ENCODE data around the gene ZNF391.

The ZNF391 gene

GRCh38 chr6:27394073-27394472 lies 5.5 kb downstream of the ZNF391 start:
- Histone ChIP-seq H3K27me3 (no peaks in the 10 kb centered on the region), H3K9me3 (no peaks in the 10 kb centered on the region), H3K4me3 (ENCODE audit: low read depth, low read length) (no peak overlapping the region), H3K36me3 (no peaks in the 10 kb centered on the region), H3K4me1 (no peaks in the 10 kb centered on the region)
- TF ChIP-seq CTCF (IDR thresholded peaks at IDR 0.05; ENCODE audit: low read depth, low read length): no peak
- DNase-seq: no peak

DNA sequence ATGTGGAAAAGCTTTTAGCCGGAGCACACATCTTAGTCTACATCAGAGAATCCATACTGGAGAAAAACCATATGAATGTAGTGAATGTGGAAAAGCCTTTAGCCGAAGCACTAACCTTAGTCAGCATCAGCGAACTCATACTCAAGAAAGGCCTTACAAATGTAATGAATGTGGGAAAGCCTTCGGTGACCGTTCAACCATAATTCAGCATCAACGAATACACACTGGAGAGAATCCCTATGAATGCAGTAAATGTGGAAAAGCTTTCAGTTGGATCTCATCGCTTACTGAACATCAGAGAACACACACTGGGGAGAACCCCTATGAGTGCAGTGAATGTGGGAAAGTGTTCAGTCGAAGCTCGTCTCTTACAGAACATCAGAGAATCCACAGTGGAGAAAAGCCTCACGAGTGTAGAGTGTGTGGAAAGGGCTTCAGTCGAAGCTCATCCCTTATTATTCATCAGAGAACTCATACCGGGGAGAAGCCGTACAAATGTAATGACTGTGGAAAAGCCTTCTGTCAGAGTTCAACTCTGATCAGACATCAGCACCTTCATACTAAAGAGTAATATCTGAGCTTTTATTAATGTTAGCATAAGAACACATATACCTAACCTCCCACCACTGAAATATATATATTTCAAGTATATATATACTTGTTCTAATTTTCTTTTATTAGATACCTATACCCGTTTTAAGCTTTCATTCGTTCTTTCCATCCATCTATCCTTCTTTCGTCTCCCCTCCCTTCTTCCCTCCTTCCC lies 12.5 kb downstream of the ZNF391 start:
- no peaks in the 10 kb centered on the region; the same call in 1 of the 2 replicates for H3K9me3 ChIP-seq
- TF ChIP-seq CTCF (IDR thresholded peaks at IDR 0.05; ENCODE audit: low read depth, low read length): no peak
- DNase-seq: no peak
- no peak overlapping the region for H3K4me3 ChIP-seq (ENCODE audit: low read depth, low read length)
- H3K27me3 ChIP-seq: no peaks in the 10 kb centered on the region
- H3K36me3 ChIP-seq: no peaks in the 10 kb centered on the region
- H3K4me1 ChIP-seq: no peaks in the 10 kb centered on the region

- no peaks in the 10 kb centered on the region; the same call in 1 of the 2 replicates for H3K9me3 ChIP-seq
- TF ChIP-seq CTCF (IDR thresholded peaks at IDR 0.05; ENCODE audit: low read depth, low read length): no peak
- DNase-seq: no peak
- no peaks in the 10 kb centered on the region; the same call in 1 of the 2 replicates for H3K4me1 ChIP-seq
- no peaks in the 10 kb centered on the region for H3K27me3 ChIP-seq
- no peak overlapping the region for H3K4me3 ChIP-seq (ENCODE audit: low read depth, low read length)
- no peaks in the 10 kb centered on the region for H3K36me3 ChIP-seq
Observed at GRCh38 chr6:27406085-27406484, 17.5 kb downstream of the ZNF391 start.

DNA sequence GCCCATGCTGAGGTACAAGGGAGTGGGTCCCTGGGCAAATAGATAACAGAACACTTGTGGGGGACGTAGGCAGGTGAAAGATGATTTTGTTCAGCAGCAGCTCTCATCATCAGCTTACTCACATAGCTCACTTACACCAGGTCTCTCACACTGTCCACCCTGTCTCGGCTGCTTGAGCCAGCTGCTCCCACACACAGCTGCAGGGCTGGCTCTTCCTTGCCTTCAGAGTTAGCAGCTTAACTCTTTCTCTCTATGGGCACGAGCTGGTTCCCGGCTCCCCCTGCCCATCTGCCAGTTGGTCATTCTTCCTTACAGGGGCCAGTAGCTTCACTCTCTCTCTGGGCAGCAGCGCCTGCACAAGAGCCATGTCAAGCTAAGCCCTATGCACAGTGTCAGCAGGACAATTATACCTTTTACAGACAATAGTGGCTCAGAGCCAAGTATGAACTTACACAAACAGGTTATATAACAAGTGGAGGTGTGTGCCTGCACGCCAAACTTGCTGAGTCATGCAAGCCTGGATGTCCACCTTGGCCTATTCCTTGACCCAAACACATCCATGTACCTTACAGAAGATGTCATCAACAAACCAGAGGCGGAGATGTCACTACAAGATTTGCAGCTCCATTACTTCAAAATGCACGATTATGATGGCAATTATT lies 18.7 kb downstream of the ZNF391 start:
- Histone ChIP-seq H3K27me3 (no peaks in the 10 kb centered on the region), H3K4me1 (no peaks in the 10 kb centered on the region; the same call in 1 of the 2 replicates), H3K36me3 (no peaks in the 10 kb centered on the region), H3K4me3 (ENCODE audit: low read depth, low read length) (no peak overlapping the region), H3K9me3 (no peaks in the 10 kb centered on the region; the same call in 1 of the 2 replicates)
- no peak for DNase-seq
- TF ChIP-seq CTCF (IDR thresholded peaks at IDR 0.05; ENCODE audit: low read depth, low read length): no peak

GRCh38 chr6:27414300-27414699 lies 25.7 kb downstream of the ZNF391 start:
- H3K27me3 ChIP-seq: no peaks in the 10 kb centered on the region
- H3K9me3 ChIP-seq: no peaks in the 10 kb centered on the region
- no peaks in the 10 kb centered on the region for H3K4me1 ChIP-seq
- H3K4me3 ChIP-seq (ENCODE audit: low read depth, low read length): no peak overlapping the region
- TF ChIP-seq CTCF (IDR thresholded peaks at IDR 0.05; ENCODE audit: low read depth, low read length): no peak
- DNase-seq: no peak
- no peaks in the 10 kb centered on the region for H3K36me3 ChIP-seq

DNA sequence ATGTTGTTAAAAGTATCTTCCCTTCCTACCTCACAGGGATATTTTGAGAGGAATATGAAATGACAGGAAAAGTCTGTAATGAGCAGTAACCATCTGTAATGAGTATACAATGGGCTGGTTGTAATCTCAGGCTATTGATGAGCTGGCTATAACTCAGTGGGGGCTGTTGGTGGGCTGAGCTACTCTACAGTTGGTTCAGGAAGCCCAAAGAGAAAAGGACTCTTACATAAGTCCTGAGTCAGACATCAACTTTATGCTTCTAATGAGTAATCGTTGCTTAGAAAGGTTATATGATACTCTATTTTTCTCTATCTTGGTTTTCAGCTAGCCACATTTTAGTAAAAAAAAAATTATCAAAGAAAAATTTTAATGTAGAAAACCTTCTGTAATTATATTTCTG lies 26.4 kb downstream of the ZNF391 start:
- no peaks in the 10 kb centered on the region for H3K36me3 ChIP-seq
- H3K27me3 ChIP-seq: no peaks in the 10 kb centered on the region
- DNase-seq: no peak
- H3K4me1 ChIP-seq: no peaks in the 10 kb centered on the region
- TF ChIP-seq CTCF (IDR thresholded peaks at IDR 0.05; ENCODE audit: low read depth, low read length): no peak
- no peak overlapping the region for H3K4me3 ChIP-seq (ENCODE audit: low read depth, low read length)
- no peaks in the 10 kb centered on the region for H3K9me3 ChIP-seq

Data from BE2C (cell line).